GF-D8 (cell line): ENCODE data around the gene C1GALT1C1L.
"Not testable (repeated sequence)": the region's sequence is repeated elsewhere in the genome, so short reads cannot be mapped to it uniquely, and the experiment has no call there.

Source experiments
- DNase-seq: peaks from one replicate; lab custom pipeline; 2025; lab: John Stamatoyannopoulos, UW

The C1GALT1C1L gene

DNA sequence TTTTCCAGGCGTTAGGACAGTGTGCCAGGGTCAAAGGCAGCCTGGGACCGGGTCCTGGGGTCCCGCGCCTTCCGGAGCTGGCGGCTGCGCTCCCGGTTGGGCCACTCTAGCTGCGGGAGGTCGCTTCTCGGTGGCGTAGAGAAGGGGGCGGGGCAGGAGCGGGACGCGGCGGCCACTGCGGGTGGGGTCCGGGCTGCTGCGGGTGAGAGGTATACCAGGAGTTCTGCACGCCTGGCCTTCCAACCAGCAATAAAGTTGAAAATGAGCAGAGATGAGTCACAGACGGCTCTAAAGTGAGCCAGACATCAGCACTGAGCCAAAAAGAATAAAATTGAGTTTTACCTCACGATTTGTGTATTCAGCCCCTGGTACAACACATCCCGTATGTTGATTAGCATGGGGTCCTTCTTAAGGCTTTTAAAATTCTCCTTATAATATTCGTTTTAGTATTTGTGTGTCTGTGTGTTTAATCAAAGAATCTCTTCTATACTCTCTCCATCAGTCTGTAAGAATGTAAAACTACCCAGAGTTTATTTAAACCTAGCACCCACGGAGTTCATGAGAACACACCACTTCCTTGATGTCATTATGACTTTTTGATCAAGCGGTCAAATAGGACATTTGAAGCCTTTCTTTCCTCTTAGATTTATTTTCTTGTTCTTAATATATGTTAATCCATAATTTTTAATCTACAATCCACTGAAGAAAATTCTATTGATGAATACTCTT is at the start of gene C1GALT1C1L:
Gene C1GALT1C1L, minus strand, starts transcription at position 108 of the 729 bp plus-strand sequence. Its CDS starts 107 bp downstream, at position 1.
- DNase-seq: no peak

DNA sequence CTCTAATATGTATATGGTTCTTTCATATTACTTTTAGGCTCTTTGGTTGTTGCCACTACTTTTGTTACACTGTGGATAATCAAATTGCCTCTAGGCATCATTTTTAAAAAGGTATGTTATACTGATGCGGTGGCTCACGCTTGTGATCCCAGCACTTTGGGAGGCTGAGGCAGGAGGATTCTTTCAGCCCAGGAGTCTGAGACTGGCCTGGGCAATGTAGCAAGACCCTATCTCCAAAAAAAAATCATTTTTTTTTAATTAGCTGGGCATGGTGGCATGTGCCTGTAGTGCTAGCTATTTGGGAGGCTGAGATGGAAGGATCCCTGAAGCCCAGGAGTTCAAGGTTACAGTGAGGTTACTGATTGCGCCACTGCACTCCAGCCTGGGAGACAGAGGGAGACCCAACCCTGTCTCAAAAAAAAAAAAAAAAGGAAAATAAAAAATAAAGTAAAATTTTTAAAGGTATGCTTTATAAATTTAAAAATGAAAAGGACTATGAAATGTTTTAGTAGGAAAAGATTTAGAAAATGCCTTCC is 49.5 kb upstream of the C1GALT1C1L start:
- DNase-seq: no peak

DNA sequence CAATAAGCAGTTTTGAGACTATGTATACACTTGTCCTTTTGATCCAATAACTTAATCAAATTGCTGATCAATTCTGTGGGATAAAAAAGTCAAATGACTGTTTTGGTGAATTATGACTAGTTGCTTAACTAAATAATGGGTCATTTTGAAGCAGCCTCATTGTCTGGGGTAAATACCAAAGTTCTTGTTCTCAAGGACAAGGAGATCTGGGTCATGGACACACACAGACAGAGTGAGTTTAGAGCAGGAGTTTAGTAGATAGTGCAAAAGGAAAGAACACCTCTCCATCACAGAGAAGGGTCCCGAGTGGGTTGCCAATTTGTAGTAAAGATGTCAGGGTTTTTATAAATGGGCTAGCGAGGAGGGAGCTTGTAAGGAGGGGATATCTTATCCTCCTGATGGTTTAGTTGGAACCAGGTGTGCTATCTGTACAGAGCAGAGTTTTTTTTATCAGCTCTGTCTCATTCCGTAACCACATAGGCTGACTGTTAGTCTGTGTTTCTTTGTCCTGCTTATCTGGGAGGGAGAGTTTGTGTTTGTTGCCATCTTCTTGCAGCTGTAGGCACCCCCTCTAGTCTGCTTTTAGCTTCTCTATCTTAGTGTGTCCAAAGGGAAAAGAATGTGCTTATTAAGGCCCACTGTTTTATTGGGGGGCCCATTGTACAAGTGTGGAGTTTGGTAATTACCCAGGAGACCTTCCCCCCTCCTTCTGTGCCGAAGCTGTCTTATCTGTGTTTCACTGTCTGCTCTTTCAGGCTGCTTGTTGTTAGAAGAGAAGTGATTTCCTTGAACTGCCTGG is 48.7 kb upstream of the C1GALT1C1L start:
- no peak for DNase-seq

DNA sequence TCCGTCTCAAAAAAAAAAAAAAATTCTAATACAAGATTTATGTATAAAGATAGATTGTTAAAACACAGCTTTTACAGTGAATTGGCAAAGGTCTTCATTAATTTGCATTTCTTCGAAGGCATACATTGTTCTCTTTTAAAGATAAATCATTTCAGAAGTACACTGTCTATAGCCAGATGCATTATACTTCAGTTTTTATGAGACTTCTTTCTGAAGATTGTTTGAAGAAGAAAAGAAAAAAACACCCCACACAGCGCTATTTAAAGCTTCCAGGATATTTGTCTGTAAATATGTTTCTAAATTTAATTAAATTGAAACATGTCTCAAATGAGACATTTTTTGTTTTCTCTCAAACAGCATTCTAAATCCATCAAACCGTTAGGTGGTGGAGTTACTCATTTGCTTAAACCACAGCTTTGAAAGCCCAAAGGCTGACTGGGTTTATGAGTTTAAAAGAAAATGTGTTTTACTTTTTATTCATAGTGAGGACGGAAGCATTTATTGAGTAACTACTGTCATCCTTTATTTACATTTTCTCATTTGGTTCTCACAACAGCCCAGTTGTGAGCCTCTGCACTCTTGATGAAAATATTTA is 42.4 kb upstream of the C1GALT1C1L start:
- DNase-seq: no peak

DNA sequence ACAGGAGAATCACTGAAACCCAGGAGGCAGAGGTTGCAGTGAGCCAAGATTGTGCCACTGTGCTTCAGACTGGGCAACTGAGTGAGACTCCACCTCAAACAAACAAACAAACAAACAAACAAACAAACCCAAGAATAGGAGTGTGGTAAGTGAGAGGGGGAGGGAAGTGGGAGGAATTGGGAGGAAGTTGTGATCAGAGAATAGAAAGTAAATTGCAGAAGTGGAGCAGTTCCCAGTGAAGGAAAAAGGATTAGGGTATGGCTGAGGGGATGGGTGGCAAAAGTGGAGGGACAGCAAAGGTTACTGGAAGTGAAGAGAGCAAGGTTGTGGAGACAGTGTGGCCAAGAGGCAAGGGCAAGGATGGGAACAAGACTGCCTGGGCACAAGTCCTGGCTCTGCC is 41.1 kb upstream of the C1GALT1C1L start:
- DNase-seq: no peak

DNA sequence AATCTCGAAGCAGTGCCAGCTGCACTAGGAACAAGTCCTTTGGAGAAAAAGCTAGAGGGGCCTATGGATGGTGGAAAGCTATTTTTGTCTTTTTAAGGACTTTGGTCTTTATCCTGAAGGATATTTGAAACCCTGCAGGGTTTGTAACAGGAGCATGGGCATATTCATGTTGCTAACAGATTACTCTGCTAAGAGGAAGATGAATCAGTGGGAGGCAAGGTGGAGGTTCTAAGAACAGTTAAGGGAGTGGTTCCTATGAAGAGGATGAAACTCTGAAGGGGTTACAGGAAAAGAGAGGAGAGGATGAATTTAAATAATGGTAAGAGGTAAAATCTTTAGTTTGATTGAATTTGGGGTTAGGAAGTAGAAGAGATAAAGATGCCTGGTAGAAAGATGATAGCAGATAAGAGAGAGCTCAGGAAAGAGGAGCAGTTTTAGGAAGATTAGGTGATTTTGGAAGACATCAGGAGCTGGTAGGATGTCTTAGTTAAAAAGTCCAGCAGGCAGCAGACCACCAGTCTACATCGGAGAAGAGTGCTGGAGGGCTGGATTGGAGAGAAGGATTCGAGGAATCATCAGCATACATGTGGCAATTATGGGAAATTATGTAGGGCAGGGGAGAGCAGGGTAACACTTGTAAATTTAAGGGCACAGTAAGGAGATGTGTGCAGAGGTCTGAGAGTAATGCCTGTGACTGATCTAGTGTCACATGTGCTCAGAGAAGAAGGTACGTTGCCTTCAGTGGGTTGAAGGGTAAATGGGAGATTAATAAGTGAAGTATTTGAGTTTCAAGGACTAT is 39.3 kb upstream of the C1GALT1C1L start:
- DNase-seq: no peak

DNA sequence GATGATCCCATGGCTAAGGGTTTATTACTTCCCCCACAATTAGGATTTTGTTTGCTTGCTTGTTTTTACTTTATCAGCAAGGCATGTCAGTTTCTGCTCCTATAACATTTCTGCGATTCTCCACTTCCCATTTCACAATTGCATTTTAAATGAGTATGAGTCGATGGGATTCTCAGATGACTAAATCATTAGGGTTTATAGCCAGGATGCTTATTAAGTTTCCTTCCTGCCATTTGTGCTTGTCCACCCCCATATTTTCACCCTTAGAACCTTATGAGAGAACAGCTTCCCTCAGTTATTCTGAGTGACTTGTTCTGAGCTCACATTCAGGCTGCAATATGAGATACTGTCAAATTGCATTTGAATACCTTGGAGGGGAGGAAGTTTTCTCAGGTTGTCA is 37.9 kb upstream of the C1GALT1C1L start:
- DNase-seq: no peak

DNA sequence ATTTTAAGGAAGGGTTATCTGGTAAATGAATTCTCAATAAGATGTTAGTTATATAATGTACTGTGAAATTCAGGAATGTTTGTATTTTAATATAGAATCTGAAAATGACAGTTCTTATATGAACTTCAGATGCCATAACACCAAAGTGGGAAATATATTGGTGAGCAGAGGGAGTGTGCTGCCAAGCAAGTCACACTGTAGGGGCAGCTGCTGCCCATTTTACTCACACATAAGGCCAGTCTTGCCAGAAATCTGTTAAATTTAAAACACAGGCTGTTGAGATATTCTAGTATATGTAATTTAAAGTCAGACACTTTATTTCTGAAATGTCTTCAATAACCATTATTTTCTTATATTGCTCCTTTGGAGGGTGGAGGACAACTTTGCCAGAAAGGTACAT is 34.6 kb upstream of the C1GALT1C1L start:
- no peak for DNase-seq

DNA sequence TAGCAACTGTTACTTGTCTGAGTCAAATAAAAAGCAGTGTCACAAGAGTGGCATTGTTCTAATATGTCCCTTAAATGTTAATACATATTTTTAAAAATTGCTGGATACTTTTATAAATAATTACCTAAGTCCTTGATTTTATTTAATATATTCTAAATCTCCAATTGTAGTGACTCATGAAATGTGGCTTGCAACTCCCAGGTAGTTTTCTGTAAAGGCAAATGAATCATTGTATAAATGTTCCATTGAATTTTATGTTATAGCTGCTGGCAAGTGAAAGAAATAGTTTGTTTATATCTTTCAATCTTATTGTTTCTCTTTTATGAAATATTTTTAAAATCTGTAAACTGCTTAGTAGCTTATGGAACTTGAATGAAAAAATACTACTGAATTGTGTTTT is 32.7 kb upstream of the C1GALT1C1L start:
- DNase-seq: no peak

DNA sequence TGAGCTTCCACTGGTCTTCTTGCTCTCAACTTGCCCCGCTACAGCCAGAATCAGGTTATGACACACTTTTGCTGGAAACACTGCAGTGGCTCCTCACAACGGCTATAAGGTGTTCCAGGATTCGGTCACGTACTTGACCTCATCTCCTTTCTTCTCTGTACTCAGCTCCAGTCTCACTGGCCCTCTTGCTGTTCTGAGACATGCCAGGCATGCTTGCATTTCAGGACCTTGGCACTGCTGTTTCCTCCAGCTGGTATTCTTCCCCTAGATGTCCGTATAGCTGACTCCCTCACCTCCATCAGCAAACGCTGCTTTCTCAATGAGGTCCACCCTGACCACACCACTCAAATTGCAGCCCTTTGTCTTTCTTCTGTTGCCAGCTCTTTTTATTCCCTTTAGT is 31.9 kb upstream of the C1GALT1C1L start:
- DNase-seq: no peak

DNA sequence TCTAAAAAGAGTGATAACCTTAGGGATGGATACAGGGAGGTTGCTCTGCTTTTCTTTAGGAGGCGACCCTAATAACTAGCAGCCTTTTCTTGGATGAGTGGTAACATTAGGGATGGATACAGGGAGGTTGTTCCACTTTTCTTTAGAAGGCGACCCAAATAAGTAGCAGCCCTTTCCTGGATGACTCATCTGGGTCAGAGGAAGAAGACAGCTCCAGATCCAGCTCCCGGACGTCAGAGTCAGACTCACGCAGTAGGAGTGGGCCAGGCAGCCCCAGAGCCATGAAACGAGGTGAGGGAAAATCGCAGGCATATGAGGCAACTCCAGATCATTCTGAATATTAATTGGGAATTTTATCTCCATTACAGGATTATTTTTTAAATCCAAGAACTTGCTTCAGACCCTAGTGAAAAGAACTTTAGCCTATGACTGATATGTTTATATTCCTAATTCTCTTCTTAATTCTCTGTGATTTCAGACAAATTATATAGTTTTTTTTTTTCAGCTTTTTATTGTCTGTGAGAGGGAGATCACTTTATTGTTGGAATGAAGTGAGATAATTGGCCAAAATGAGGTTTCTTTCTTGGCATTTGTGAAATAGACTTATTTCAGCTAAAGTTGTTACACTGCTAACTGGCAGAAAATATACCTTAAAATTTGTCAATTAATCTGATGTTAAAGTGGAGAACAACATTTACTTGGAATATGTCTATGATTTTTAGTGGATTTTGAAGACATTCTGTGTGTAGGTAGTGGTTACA is 31.2 kb upstream of the C1GALT1C1L start:
- DNase-seq: no peak

DNA sequence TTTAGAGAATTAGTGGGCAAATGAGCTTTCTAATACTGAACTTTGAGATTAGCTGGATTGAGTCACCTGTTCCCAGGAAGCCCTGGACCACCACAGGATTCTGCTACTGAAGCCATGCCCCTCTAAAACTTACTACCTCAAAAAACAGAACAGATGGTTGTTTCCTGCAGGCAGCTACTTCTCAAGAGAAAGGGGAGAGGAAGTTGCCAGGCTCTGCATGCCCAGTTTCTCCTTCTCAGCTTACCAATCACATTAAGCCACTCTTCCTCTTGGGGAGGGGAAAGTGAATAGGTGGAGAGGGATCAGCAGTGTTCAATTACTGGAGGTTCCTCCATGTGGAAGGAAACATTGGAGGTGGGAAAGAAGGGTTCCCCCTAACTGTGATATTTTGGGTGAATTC is 24.9 kb upstream of the C1GALT1C1L start:
- no peak for DNase-seq

DNA sequence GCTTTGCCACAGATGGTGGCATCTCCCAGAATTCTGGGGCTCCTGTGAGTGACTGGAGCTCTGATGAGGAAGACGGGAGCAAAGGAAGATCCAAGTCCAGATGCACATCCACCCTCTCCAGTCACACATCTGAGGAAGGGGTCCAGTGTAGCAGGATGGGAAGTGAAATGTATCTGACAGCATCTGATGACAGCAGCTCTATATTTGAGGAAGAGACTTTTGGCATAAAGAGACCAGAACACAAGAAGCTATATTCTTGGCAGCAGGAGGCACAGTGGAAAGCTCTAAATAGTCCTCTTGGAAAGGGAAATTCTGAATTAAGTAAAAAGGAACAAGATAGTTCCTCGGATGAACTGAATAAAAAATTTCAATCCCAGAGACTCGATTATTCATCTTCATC is 23.5 kb upstream of the C1GALT1C1L start:
- no peak for DNase-seq

DNA sequence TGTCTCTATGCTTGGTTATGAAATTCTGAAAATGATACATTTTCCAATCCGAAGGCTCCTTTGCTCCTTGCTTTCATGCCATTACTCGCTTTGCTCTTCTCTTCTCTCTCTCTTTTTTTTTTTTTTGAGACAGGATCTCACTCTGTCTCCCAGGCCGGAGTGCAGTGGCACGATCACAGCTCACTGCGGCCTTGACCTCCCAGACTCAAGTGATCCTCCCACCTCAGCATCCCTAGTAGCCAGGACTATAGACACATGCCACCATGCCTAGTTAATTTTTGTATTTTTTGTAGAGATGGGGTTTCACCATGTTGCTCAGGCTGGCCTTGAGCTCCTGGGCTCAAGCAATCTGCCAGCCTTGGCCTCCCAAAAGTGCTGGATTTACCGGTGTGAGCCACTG is 21.9 kb upstream of the C1GALT1C1L start:
- DNase-seq: not testable (repeated sequence)

DNA sequence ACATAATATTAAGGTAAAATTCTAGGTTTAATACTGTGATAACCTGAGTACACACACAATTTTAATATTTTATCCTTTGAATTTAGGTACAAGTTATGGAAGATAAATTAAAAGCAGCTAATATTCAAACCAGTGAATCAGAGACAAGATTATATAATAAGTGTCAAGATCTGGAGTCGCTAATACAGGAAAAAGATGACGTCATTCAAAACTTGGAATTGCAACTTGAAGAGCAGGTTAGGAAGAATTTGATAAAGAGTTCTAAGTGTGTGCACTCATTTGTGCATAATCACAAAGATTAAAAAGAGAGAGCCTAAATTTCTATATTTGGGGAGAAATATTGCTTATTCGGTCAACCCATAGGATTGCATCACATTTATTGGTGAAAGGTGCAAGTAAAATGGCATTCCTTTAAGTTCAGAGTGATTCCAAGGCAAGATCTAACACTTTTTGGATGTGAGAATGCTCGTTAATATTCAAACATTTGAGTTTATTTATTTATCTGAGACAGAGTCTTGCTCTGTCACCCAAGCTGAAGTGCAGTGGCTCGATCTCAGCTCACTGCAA is 16.3 kb upstream of the C1GALT1C1L start:
- no peak for DNase-seq

DNA sequence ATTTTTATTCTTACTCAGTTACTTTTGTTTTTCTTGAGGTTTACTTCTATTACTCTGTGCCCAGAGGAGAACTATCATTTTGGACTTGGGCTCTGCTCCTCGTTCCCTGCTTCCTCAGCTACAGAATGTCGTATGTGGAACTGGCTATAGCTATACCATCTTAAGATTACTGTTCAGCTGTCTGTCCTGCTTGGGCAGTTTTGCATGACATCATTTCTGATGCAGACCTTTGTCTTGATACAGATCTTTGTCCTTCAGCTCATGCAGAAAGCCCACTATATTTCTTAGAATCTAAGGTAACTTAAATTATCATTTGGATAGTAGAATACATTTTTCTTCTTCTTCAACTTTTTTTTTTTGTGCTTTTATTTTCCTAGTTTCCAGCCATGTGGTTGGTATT is 13.8 kb upstream of the C1GALT1C1L start:
- DNase-seq: no peak

DNA sequence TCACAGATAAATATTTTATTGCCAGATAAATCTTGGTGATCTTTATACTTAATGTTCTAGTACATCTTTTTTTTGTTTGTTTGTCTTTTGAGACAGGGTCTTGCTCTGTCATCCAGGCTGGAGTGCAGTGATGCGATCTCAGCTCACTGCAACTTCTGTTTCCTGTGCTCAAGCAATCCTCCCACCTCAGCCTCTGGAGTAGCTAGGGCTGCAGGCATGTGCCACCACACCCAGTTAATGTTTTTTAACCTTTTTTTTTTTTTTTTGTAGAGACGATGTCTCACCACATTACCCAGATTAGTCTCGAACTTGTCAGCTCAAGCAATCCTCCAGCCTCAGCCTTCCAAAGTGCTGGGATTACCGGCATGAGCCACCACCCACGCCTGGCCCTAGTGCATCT is 9.1 kb upstream of the C1GALT1C1L start:
- DNase-seq: no peak

DNA sequence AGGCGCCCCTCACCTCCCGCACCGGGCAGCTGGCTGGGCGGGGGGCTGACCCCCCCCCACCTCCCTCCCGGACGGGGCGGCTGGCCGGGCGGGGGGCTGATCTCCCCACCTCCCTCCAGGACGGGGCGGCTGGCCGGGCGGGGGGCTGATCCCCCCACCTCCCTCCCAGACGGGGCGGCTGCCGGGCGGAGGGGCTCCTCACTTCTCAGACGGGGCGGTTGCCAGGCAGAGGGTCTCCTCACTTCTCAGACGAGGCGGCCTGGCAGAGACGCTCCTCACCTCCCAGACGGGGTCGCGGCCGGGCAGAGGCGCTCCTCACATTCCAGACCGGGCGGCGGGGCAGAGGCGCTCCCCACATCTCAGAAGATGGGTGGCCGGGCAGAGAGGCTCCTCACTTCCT is 1.6 kb upstream of the C1GALT1C1L start:
- DNase-seq: not testable (repeated sequence)

DNA sequence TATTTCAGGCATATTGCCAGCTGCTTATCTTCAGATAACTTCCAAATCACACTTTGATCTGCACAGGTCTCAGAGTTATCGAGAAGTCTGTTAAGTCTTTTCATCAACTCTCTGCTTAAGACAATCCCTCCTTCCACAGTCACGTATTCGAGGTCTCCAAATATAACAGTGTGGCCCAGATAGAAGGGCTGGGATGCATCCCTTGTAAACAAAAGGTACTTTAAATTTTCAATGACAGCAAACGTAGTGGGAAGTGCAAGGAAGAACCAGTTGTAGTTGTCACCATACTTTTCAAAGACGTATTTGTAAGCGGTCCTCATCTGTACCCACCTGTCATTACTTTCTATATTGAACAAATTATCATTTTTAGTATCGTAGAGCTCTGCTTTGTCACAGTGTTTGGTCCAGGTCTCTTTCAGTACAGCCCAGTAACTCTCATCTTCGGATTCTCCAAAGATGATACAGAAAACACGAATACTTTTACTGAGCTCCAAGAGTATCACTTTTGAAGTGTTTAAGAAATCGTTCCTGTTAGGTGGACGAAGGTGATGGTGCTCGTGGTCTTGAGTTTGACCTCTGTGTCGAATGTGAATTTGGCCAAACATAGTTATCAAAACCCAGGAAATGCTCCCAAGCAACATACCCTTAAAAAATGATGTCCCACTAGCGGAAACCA is 445 bp downstream of the C1GALT1C1L start:
- DNase-seq: no peak

DNA sequence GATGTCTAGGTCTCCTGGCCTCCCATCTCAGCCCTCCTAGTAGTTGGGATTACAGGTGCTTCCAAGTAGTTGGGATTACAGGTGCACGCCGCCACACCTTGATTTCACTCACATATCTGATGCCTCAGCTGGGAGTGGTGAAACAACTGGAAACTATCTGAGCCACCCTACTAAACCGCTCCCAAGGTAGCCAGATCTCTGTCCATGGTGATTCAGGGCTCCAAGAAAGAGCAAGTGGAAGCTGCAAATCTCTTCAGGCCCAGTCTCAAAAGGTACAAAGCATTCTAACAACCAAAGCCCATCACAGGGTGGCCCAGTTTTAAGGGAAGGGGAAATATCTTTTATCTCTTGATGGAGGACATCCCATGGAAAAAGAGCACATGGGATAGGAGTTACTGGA is 19.0 kb downstream of the C1GALT1C1L start:
- no peak for DNase-seq
